IMR-90 (cell line): Measurements from ENCODE around the gene DDX19B. TPM values are rescaled to one million over a fixed set of nuclear protein-coding genes. Genes with fewer than 3 reads are reported as not detected.

Source experiments
- ATAC-seq: fragments of 200-7000 bp; cut with Tn5 transposase; 2 replicates; pipeline ENCODE4 v1.9.1; 2020; ENCODE audit warnings: low read depth, mild to moderate bottlenecking, moderate library complexity
- BruUV-seq: library from RNA; stranded (reverse); fragments of 400-500 nt; replicated peaks from 2 replicates; lab custom pipeline; 2021; lab: Mats Ljungman, UMichigan
- CTCF ChIA-PET: fragments of 300-600 bp; formaldehyde crosslinking; extraction: SDS; loops from one replicate; lab custom pipeline; 2021; ENCODE audit warnings: antibody characterized with exemption; lab: Yijun Ruan, JAX
- POLR2A ChIA-PET: fragments of 300-600 bp; sonication (Branson Sonifier 250); formaldehyde crosslinking; loops from one replicate; lab custom pipeline; 2022; ENCODE audit warnings: antibody characterized with exemption; ENCODE audit not compliant: unreplicated experiment; lab: Charles Lee
- DNase-seq: peaks from one replicate; pipeline ENCODE4 v3.0.0; 2013
- H2AFZ ChIP-seq: replicated peaks from 2 replicates; pipeline ENCODE3; 2013; ENCODE audit warnings: low read length, mild to moderate bottlenecking; ENCODE audit not compliant: poor library complexity
- H2AK5ac ChIP-seq: 2 replicates; pipeline ENCODE4 v1.6.1; 2013; ENCODE audit warnings: low read depth, low read length, inconsistent platforms
- H2AK9ac ChIP-seq: replicated peaks from 2 replicates; pipeline ENCODE3; 2013; ENCODE audit warnings: mild to moderate bottlenecking, low read depth, low read length, moderate library complexity; ENCODE audit not compliant: poor library complexity
- H2BK120ac ChIP-seq: 2 replicates; pipeline ENCODE4 v1.6.1; 2013; ENCODE audit warnings: low read depth, low read length, inconsistent platforms
- H2BK15ac ChIP-seq: 3 replicates; pipeline ENCODE4 v1.6.1; 2013; ENCODE audit warnings: low read depth, low read length, inconsistent platforms
- H2BK20ac ChIP-seq: 2 replicates; pipeline ENCODE4 v1.6.1; 2013; ENCODE audit warnings: low read depth, mild to moderate bottlenecking, inconsistent platforms, low read length, moderate library complexity
- H2BK5ac ChIP-seq: 2 replicates; pipeline ENCODE4 v1.6.1; 2013; ENCODE audit warnings: mild to moderate bottlenecking, low read depth, low read length, inconsistent platforms; ENCODE audit not compliant: poor library complexity, severe bottlenecking
- H3K14ac ChIP-seq: replicated peaks from 2 replicates; pipeline ENCODE4 v1.6.1; 2013; ENCODE audit warnings: low read depth, low read length, inconsistent platforms
- H3K18ac ChIP-seq: 2 replicates; pipeline ENCODE4 v1.6.1; 2013; ENCODE audit warnings: low read depth, low read length, control low read depth
- H3K23ac ChIP-seq: 2 replicates; pipeline ENCODE4 v1.6.1; 2013; ENCODE audit warnings: low read depth, low read length, inconsistent platforms
- H3K27ac ChIP-seq: 2 replicates; pipeline ENCODE4 v1.5.1; 2013; ENCODE audit warnings: mild to moderate bottlenecking, control low read depth, low read length; ENCODE audit not compliant: insufficient read depth
- H3K27me3 ChIP-seq: 2 replicates; pipeline ENCODE4 v1.6.1; 2013; ENCODE audit warnings: low read length; ENCODE audit not compliant: control insufficient read depth, insufficient read depth
- H3K36me3 ChIP-seq: 2 replicates; pipeline ENCODE4 v1.6.1; 2013; ENCODE audit warnings: low read length, mixed read lengths; ENCODE audit not compliant: control insufficient read depth, insufficient read depth
- H3K4ac ChIP-seq: 2 replicates; pipeline ENCODE4 v1.6.1; 2013; ENCODE audit warnings: low read depth, low read length, inconsistent platforms
- H3K4me1 ChIP-seq: 2 replicates; pipeline ENCODE4 v1.6.1; 2013; ENCODE audit warnings: low read length, mixed read lengths; ENCODE audit not compliant: control insufficient read depth, insufficient read depth
- H3K4me2 ChIP-seq: 2 replicates; pipeline ENCODE4 v1.6.1; 2013; ENCODE audit warnings: low read depth, mild to moderate bottlenecking, control low read depth, low read length, moderate library complexity
- H3K4me3 ChIP-seq: 2 replicates; pipeline ENCODE4 v1.5.1; 2013; ENCODE audit warnings: low read depth, mild to moderate bottlenecking, control low read depth, low read length, moderate library complexity; ENCODE audit not compliant: insufficient read depth
- H3K56ac ChIP-seq: 2 replicates; pipeline ENCODE4 v1.6.1; 2013; ENCODE audit warnings: low read length, inconsistent platforms; ENCODE audit not compliant: insufficient read depth; ENCODE audit errors: extremely low read depth
- H3K79me1 ChIP-seq, 2 experiments: 2 replicates each; pipeline ENCODE4 v1.6.1; 2013; ENCODE audit warnings: low read length in 2 of 2, inconsistent platforms in 1 of 2, low read depth in 1 of 2
- H3K9ac ChIP-seq: 2 replicates; pipeline ENCODE4 v1.6.1; 2013; ENCODE audit warnings: low read depth, low read length, control low read depth
- H3K9me1 ChIP-seq: 2 replicates; pipeline ENCODE4 v1.6.1; 2013; ENCODE audit warnings: low read length, inconsistent platforms; ENCODE audit not compliant: insufficient read depth
- H3K9me3 ChIP-seq: 2 replicates; pipeline ENCODE4 v1.6.1; 2013; ENCODE audit warnings: low read length; ENCODE audit not compliant: control insufficient read depth, insufficient read depth
- H4K20me1 ChIP-seq: 2 replicates; pipeline ENCODE4 v1.6.1; 2013; ENCODE audit warnings: low read length, inconsistent platforms; ENCODE audit not compliant: insufficient read depth
- H4K5ac ChIP-seq: 2 replicates; pipeline ENCODE4 v1.6.1; 2013; ENCODE audit warnings: mild to moderate bottlenecking, low read depth, low read length, control low read depth
- H4K8ac ChIP-seq, 2 experiments: 2 replicates each; pipeline ENCODE4 v1.6.1; 2013; ENCODE audit warnings: low read depth in 2 of 2, low read length in 2 of 2, control low read depth in 1 of 2, inconsistent platforms in 1 of 2
- H4K91ac ChIP-seq: 2 replicates; pipeline ENCODE4 v1.6.1; 2013; ENCODE audit warnings: low read depth, low read length, inconsistent platforms; ENCODE audit not compliant: insufficient read depth
- BHLHE40 ChIP-seq: fragments of 150-350 bp; IDR thresholded peaks from 2 replicates; pipeline ENCODE4 v1.6.1; 2016; ENCODE audit warnings: mild to moderate bottlenecking, low read depth, low read length
- CEBPB ChIP-seq: IDR thresholded peaks from 2 replicates; pipeline ENCODE4 v1.6.1; 2012; ENCODE audit warnings: low read depth, low read length, improper control_type of control experiment
- FOS ChIP-seq: fragments of 150-350 bp; IDR thresholded peaks from 2 replicates; pipeline ENCODE4 v1.6.1; 2016; ENCODE audit warnings: low read depth, low read length
- MAZ ChIP-seq: IDR thresholded peaks from 2 replicates; pipeline ENCODE4 v1.6.1; 2012; ENCODE audit warnings: low read depth, mild to moderate bottlenecking, low read length, improper control_type of control experiment, moderate library complexity, borderline replicate concordance
- MXI1 ChIP-seq: IDR thresholded peaks from 2 replicates; pipeline ENCODE4 v1.6.1; 2012; ENCODE audit warnings: low read depth, mild to moderate bottlenecking, low read length, moderate library complexity, borderline replicate concordance
- NFE2L2 ChIP-seq: fragments of 150-350 bp; IDR thresholded peaks from 2 replicates; pipeline ENCODE4 v1.6.1; 2016; ENCODE audit warnings: low read depth, mild to moderate bottlenecking, low read length
- POLR2A ChIP-seq: IDR thresholded peaks from 2 replicates; pipeline ENCODE4 v1.6.1; 2012; ENCODE audit warnings: mild to moderate bottlenecking, low read depth, low read length
- RAD21 ChIP-seq: IDR thresholded peaks from 2 replicates; pipeline ENCODE4 v1.6.1; 2012; ENCODE audit warnings: low read length, improper control_type of control experiment
- RCOR1 ChIP-seq: IDR thresholded peaks from 2 replicates; pipeline ENCODE4 v1.6.1; 2012; ENCODE audit warnings: mild to moderate bottlenecking, low read length, improper control_type of control experiment; ENCODE audit not compliant: insufficient replicate concordance
- SMC3 ChIP-seq: fragments of 150-350 bp; IDR thresholded peaks from 2 replicates; pipeline ENCODE4 v1.6.1; 2016; ENCODE audit warnings: low read depth, mild to moderate bottlenecking, antibody characterized with exemption, low read length, moderate library complexity
- USF2 ChIP-seq: fragments of 150-350 bp; IDR thresholded peaks from 2 replicates; pipeline ENCODE4 v1.6.1; 2017; ENCODE audit warnings: mild to moderate bottlenecking, antibody characterized with exemption, low read length, low read depth
- WGBS, 2 experiments: methylation state at CpG; one replicate each; pipeline versions ENCODE4 v1.1.5 to v1.1.7; 2013; ENCODE audit warnings: missing lambda C conversion rate in 2 of 2; ENCODE audit not compliant: insufficient read length in 1 of 2; ENCODE audit errors: extremely low coverage in 2 of 2; 5-methylcytosine and 5-hydroxymethylcytosine counted together
- dilution Hi-C: fragments of 300-500 bp; cut with HindIII; formaldehyde crosslinking; loops from one replicate; pipeline ENCODE4 v1.14.3; 2018; ENCODE audit warnings: low sequenced_read_pairs; ENCODE audit not compliant: unreplicated experiment
- in situ Hi-C: fragments of 300-500 bp; cut with MboI; formaldehyde crosslinking; loops from 3 replicates; pipeline ENCODE4 v1.14.3; 2019; ENCODE audit warnings: low sequenced_read_pairs, inconsistent platforms, mixed read lengths
- intact Hi-C: fragments of 100-400 bp; cut with micrococcal nuclease; formaldehyde crosslinking; loops from 2 replicates; pipeline ENCODE4 v1.10.0; 2022
- polyA plus RNA-seq, 3 experiments: library from polyadenylated mRNA; depleted of rRNA; stranded (reverse); fragments of >200 nt; gene quantifications; 2 replicates each; pipeline ENCODE4 v1.2.3, GENCODE V29; 2012; ENCODE audit warnings: low replicate concordance in 1 of 3
- total RNA-seq: library from RNA; depleted of rRNA; stranded (reverse); fragments of >200 nt; gene quantifications from 2 replicates; pipeline ENCODE4 v1.2.3, GENCODE V29; 2012

Gene DDX19B
- total and polyA plus RNA-seq, 2 of the 4 experiments (the other 2 are of a cell fraction) = 33.3 to 41.0 TPM

GRCh38 chr16:70324998-70325747, 26.2 kb downstream of the DDX19B start:
- in situ Hi-C loops = no loop called here
- Histone ChIP-seq H3K27ac (no peak overlapping the region), H3K4ac (no peak overlapping the region), H2AK5ac (no peak overlapping the region), H2AK9ac (no peak overlapping the region), H3K23ac (no peak overlapping the region), H3K4me3 (no peak overlapping the region), H2BK20ac (no peak overlapping the region), H3K9me1 (peaks cover 6% of the 10 kb centered on the region; the same call in 1 of the 2 replicates), H2BK15ac (no peak overlapping the region), H3K9me3 (no peaks in the 10 kb centered on the region), H4K91ac (no peak overlapping the region), H2AFZ (no peak overlapping the region), H3K56ac (no peak overlapping the region), H3K14ac (no peak overlapping the region), H3K27me3 (no peaks in the 10 kb centered on the region), H3K4me1 (no peaks in the 10 kb centered on the region), H4K20me1 (no peaks in the 10 kb centered on the region), H2BK120ac (no peak overlapping the region), H3K36me3 (peaks cover 29% of the 10 kb centered on the region), H2BK5ac (no peak overlapping the region), H4K5ac (no peak overlapping the region), H4K8ac (no peak overlapping the region), H3K79me1 (no peaks in the 10 kb centered on the region; a peak in 1 of 4 replicates), H3K4me2 (no peak overlapping the region), H3K18ac (no peak overlapping the region), H3K9ac (no peak overlapping the region)
- ChIA-PET POLR2A (no interaction called here), CTCF (interaction anchor here (0.9 kb wide), 1 partner anchor 25 kb away, joined by 6 read pairs; no protein-coding TSS in a partner anchor)
- intact Hi-C loops = no loop called here
- DNase-seq = no peak
- dilution Hi-C loops = no loop called here
- no TSS peak for BruUV-seq
- ATAC-seq = no peak
- WGBS, 2 experiments = 96% methylated on average over 3 of the region's 7 CpGs; no CpG with 5 or more reads in 1 of the 2 experiments
- TF ChIP-seq USF2 (no peak), CEBPB (no peak), SMC3 (no peak), NFE2L2 (no peak), MAZ (no peak), RCOR1 (no peak), MXI1 (no peak), POLR2A (no peak), RAD21 (no peak), BHLHE40 (no peak), FOS (no peak)
